Brain microvascular endothelial cell (primary cell): ENCODE data around the gene GPAT2.
"Not testable (repeated sequence)": the region's sequence is repeated elsewhere in the genome, so short reads cannot be mapped to it uniquely, and the experiment has no call there.

Experiments
- DNase-seq: peaks from one replicate; pipeline ENCODE4 v3.0.0-alpha.2; 2020
- H3K27ac ChIP-seq: fragments of 250-450 bp; sonication (Bioruptor Pico); 2 replicates; pipeline ENCODE4 v1.5.1; 2020; ENCODE audit warnings: mild to moderate bottlenecking, moderate library complexity
- H3K27me3 ChIP-seq: fragments of 250-450 bp; sonication (Bioruptor Pico); replicated peaks from 2 replicates; pipeline ENCODE4 v1.5.1; 2020; ENCODE audit warnings: mild to moderate bottlenecking
- H3K36me3 ChIP-seq: fragments of 250-450 bp; sonication (Bioruptor Pico); replicated peaks from 2 replicates; pipeline ENCODE4 v1.5.1; 2020; ENCODE audit warnings: mild to moderate bottlenecking
- H3K4me3 ChIP-seq: 2 replicates; pipeline ENCODE4 v1.5.1; 2011; ENCODE audit warnings: low read depth, mild to moderate bottlenecking, control low read depth, low read length, moderate library complexity
- CTCF ChIP-seq: IDR thresholded peaks from 2 replicates; pipeline ENCODE4 v1.5.1; 2011; ENCODE audit warnings: low read depth, mild to moderate bottlenecking, moderate library complexity, low read length, control low read depth, inconsistent platforms; ENCODE audit errors: missing control alignments
- in situ Hi-C: cut with HindIII; loops from 2 replicates; pipeline ENCODE4 v1.10.0; 2017; ENCODE audit warnings: low sequenced_read_pairs, low pct_ligation_motif_present

GPAT2 gene

GRCh38 chr2:96067098-96067660 is 32.5 kb upstream of the GPAT2 start:
- H3K4me3 ChIP-seq, H3K27ac ChIP-seq, in situ Hi-C loops, H3K36me3 ChIP-seq, DNase-seq, H3K27me3 ChIP-seq: not testable (repeated sequence)

GRCh38 chr2:96066511-96066910 is 31.8 kb upstream of the GPAT2 start:
- in situ Hi-C loops, DNase-seq, H3K4me3 ChIP-seq, H3K27ac ChIP-seq, H3K27me3 ChIP-seq, H3K36me3 ChIP-seq: not testable (repeated sequence)

- H3K27me3 ChIP-seq, DNase-seq, H3K36me3 ChIP-seq, H3K4me3 ChIP-seq, H3K27ac ChIP-seq, in situ Hi-C loops: not testable (repeated sequence)
Measured at GRCh38 chr2:96065954-96066353, 31.2 kb upstream of the GPAT2 start.

GRCh38 chr2:96065381-96065930 is 30.7 kb upstream of the GPAT2 start:
- no peak for DNase-seq
- H3K36me3 ChIP-seq = no peaks in the 10 kb centered on the region
- H3K4me3 ChIP-seq = no peak overlapping the region
- no peak overlapping the region for H3K27ac ChIP-seq
- no peak for TF ChIP-seq CTCF
- in situ Hi-C loops = no loop called here
- no peaks in the 10 kb centered on the region for H3K27me3 ChIP-seq

- DNase-seq, H3K36me3 ChIP-seq, in situ Hi-C loops, H3K27me3 ChIP-seq, H3K27ac ChIP-seq, H3K4me3 ChIP-seq: not testable (repeated sequence)
Measured at GRCh38 chr2:96064760-96065159, 30.0 kb upstream of the GPAT2 start.

- H3K4me3 ChIP-seq, DNase-seq, H3K27ac ChIP-seq, H3K27me3 ChIP-seq, H3K36me3 ChIP-seq, in situ Hi-C loops: not testable (repeated sequence)
Measured at GRCh38 chr2:96064047-96064675, 29.4 kb upstream of the GPAT2 start.

- TF ChIP-seq CTCF = peak; percentile 50
- peak; percentile 68 for DNase-seq
- H3K27me3 ChIP-seq, H3K4me3 ChIP-seq, in situ Hi-C loops, H3K36me3 ChIP-seq, H3K27ac ChIP-seq: not testable (repeated sequence)
Measured at GRCh38 chr2:96063116-96063899, 28.6 kb upstream of the GPAT2 start.

- H3K36me3 ChIP-seq, H3K27me3 ChIP-seq, H3K4me3 ChIP-seq, DNase-seq, in situ Hi-C loops, H3K27ac ChIP-seq: not testable (repeated sequence)
Measured at GRCh38 chr2:96062483-96062882, 27.8 kb upstream of the GPAT2 start.

- H3K36me3 ChIP-seq, H3K27me3 ChIP-seq, in situ Hi-C loops, DNase-seq, H3K4me3 ChIP-seq, H3K27ac ChIP-seq: not testable (repeated sequence)
Measured at GRCh38 chr2:96061901-96062300, 27.2 kb upstream of the GPAT2 start.

GRCh38 chr2:96061197-96061817 is 26.6 kb upstream of the GPAT2 start:
- in situ Hi-C loops, DNase-seq, H3K4me3 ChIP-seq, H3K27ac ChIP-seq, H3K27me3 ChIP-seq, H3K36me3 ChIP-seq: not testable (repeated sequence)

GRCh38 chr2:96060325-96060724 is 25.6 kb upstream of the GPAT2 start:
- not testable (repeated sequence) for H3K27me3 ChIP-seq

GRCh38 chr2:96059443-96059842 is 24.7 kb upstream of the GPAT2 start:
- DNase-seq, H3K27me3 ChIP-seq, H3K27ac ChIP-seq, H3K36me3 ChIP-seq, H3K4me3 ChIP-seq, in situ Hi-C loops: not testable (repeated sequence)

More at GRCh38 chr2:96060325-96060724, 25.6 kb upstream of the GPAT2 start:
- in situ Hi-C loops, H3K36me3 ChIP-seq, H3K4me3 ChIP-seq, H3K27ac ChIP-seq, DNase-seq: not testable (repeated sequence)
